Measurements from ENCODE around the gene SORL1. TPM values are rescaled to one million over a fixed set of nuclear protein-coding genes. Genes with fewer than 3 reads are reported as not detected.

SORL1 gene
- total RNA-seq, 2 donors from 2014 or later: 273 to 331 TPM

DNA sequence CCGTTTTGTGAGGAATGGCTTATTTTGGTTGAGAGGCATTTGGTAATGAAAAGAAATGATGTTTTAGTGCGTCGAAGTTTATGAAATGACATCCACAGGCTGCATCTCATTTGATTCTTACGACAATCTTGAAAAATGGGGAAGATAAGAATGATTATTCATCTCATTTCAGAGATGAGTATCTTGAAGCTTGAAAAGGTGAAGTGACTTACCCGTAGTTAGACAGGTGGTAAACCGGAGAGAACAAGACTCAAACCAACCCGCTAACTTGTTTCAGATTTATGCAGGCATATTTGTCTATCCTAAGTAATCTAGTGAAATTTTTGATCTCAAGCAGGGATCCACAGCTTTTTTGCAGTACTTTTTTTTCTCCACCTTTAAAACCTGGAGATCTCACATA lies 9.7 kb downstream of the SORL1 start:
- Mint-ChIP-seq H3K4me3 (peak overlapping the region; percentile 71), H3K36me3 (ENCODE audit: low read depth) (peaks cover 3% of the 10 kb centered on the region)
- ATAC-seq: no peak

DNA sequence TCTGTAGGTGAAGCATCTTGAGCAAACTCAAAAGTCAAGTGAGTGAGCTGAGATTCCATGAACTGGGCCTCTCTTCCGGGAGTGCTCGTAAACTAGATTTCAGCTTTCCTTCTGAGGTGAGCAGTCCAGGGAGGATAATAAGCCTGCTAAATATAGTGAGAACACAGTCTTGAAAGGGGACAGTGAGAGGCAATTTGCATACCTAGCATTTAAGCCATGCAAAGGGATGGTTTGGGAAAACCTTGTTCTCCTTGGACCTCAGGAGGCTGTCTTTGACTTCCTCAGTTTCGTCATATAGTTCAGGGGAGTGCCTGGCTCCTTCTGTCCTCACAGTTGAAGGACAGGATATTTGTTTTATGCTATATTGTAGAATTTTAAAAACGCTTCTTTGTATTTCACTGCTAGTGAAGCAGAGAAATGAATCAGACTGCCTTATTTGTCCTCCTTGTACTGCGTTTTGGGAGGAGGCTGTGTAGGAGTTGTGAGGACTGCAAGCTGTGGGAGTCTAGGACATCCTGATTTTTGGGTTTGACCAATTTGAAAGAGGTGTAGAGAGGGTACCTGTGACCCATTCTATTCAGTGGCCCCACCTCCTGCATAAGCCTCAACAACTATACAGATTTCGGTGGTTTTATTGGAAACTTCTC lies 11.7 kb downstream of the SORL1 start:
- H3K9me3 ChIP-seq (ENCODE audit: control insufficient read depth, low read length, poor library complexity, severe bottlenecking): no peaks in the 10 kb centered on the region
- peaks cover 87% of the 10 kb centered on the region for H3K4me1 Mint-ChIP-seq
- H3K27me3 Mint-ChIP-seq: no peaks in the 10 kb centered on the region
- H3K4me3 Mint-ChIP-seq: peak overlapping the region; percentile 85
- no peak for ATAC-seq
- no peak for DNase-seq
- H3K27ac Mint-ChIP-seq: peak overlapping the region; percentile 99
- H3K36me3 Mint-ChIP-seq (ENCODE audit: low read depth): no peaks in the 10 kb centered on the region

More for the DNA sequence above, 9.7 kb downstream of the SORL1 start:
- DNase-seq: no peak
- Mint-ChIP-seq H3K27me3 (no peaks in the 10 kb centered on the region), H3K4me1 (peaks cover 91% of the 10 kb centered on the region), H3K27ac (peak overlapping the region; percentile 99)
- no peaks in the 10 kb centered on the region for H3K9me3 ChIP-seq (ENCODE audit: control insufficient read depth, low read length, poor library complexity, severe bottlenecking)

DNA sequence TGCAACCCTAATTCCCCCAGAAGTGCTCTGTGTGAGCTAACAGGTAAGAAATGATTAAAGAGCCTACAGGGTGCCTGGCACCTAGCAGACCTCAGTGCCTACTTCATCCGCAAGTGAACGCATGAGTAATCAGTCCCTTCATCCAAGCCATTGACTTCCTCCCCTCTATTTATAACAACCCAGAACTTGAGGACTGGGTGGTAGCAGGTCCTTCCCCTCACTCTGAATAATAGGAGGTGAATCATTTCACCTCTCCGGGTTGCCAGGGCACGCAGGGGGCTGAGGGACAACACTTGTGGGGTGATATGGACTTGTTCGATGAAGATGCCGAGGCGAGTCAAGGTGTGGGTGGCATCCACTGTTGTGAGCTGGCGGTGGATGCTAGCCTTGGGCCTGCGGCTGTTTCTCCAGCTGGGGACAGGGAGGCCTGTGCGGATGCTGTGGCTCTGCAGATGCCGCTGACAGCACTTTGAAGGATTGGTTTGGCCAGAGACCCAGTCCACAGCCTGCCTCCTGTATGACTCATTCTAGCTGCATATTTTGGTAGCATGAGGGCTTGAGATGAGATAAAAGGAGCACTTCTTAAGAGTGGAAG lies 12.3 kb downstream of the SORL1 start:
- ATAC-seq: peak; percentile 60

DNA sequence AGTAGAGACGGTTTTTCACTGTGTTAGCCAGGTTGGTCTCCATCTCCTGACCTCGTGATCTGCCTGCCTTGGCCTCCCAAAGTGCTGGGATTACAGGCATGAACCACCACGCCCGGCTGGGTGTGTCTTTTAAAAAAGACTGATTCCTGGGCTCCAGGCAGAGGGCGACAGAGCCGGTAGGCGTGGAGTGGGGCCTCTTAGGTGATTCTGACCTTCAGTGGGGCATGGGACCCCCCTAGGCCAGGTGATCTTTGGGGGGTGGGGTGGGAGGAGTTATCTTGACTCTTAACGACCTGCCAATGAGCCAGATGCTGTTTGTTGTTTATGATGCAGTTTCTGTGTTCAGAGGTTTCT lies 13.6 kb downstream of the SORL1 start:
- Mint-ChIP-seq H3K36me3 (ENCODE audit: low read depth) (peaks cover 7% of the 10 kb centered on the region), H3K27ac (peak overlapping the region; percentile 99), H3K4me3 (peak overlapping the region; percentile 85), H3K4me1 (peaks cover 80% of the 10 kb centered on the region), H3K27me3 (no peaks in the 10 kb centered on the region)
- ATAC-seq (no peak), DNase-seq (no peak)
- H3K9me3 ChIP-seq (ENCODE audit: control insufficient read depth, low read length, poor library complexity, severe bottlenecking): no peaks in the 10 kb centered on the region

More for the DNA sequence above, 12.3 kb downstream of the SORL1 start:
- peaks cover 86% of the 10 kb centered on the region for H3K4me1 Mint-ChIP-seq
- no peaks in the 10 kb centered on the region for H3K9me3 ChIP-seq (ENCODE audit: control insufficient read depth, low read length, poor library complexity, severe bottlenecking)
- H3K27ac Mint-ChIP-seq: peak overlapping the region; percentile 99
- H3K4me3 Mint-ChIP-seq: peak overlapping the region; percentile 85
- H3K36me3 Mint-ChIP-seq (ENCODE audit: low read depth): peaks cover 1% of the 10 kb centered on the region
- H3K27me3 Mint-ChIP-seq: no peaks in the 10 kb centered on the region
- peak; percentile 21 to 63 (median 37) for DNase-seq

DNA sequence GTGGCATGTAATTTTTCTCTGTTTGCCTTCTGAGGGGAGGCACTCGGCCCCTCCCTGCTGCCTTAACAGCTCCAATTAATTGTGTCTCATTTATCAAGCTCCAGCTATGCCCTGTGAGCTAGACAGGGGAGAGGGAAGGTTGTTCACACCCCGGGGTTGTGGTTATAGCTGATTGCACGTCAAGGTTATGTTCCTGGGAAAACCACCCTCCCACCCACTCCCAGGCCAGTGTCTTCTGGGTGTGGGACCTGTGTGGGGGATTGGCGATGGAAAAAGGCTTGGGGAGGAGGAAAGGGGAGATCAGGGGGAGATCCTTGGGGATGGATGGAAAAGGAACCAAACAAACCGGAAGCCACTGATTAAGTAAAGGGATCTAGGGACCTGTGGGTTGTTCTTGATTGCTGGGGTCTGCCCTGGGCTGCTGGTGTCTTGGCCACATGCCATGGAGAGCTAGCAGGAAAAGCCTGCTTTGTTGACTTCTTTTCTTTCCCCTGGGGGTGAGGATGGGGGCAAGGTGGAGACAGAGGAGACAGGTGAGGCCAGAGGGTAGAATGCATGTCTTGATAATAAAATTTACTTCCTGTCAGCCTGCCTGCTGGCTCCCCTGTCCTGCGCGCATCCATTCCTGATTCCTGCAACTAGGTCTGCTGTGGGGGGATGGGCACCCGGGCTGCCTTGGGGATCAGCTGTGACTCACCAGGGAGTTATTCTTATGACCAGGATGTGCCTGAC lies 14.1 kb downstream of the SORL1 start:
- Mint-ChIP-seq H3K27ac (peak overlapping the region; percentile 99), H3K4me3 (peak overlapping the region; percentile 85), H3K36me3 (ENCODE audit: low read depth) (peaks cover 7% of the 10 kb centered on the region), H3K27me3 (no peaks in the 10 kb centered on the region), H3K4me1 (peaks cover 75% of the 10 kb centered on the region)
- peak in 1 of 3 donors; percentile 24 for DNase-seq
- no peaks in the 10 kb centered on the region for H3K9me3 ChIP-seq (ENCODE audit: control insufficient read depth, low read length, poor library complexity, severe bottlenecking)
- ATAC-seq: no peak

DNA sequence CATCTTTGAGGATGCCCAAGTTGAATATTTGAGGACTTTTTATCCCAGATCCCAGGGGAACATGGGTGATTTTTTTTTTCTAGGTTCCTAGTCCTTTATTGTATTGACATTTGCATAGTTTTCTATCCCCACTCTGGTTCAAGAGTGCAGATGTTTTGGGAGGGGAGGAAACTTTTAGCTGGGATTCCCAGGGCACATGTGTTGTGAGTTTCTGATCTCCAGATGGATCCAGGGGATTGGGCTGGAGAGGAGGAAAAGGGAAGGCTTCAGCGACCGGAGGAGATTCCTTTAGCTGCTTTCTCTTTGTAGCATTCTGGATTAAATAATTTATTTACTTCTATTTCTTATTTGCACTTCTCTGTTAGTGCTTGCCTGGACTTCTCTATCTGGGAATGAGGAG lies 15.4 kb downstream of the SORL1 start:
- ATAC-seq (no peak), DNase-seq (no peak)
- peaks cover 69% of the 10 kb centered on the region for H3K4me1 Mint-ChIP-seq
- peak overlapping the region; percentile 99 for H3K27ac Mint-ChIP-seq
- peak overlapping the region; percentile 85 for H3K4me3 Mint-ChIP-seq
- no peaks in the 10 kb centered on the region for H3K9me3 ChIP-seq (ENCODE audit: control insufficient read depth, low read length, poor library complexity, severe bottlenecking)
- H3K36me3 Mint-ChIP-seq (ENCODE audit: low read depth): peaks cover 7% of the 10 kb centered on the region
- no peaks in the 10 kb centered on the region for H3K27me3 Mint-ChIP-seq

DNA sequence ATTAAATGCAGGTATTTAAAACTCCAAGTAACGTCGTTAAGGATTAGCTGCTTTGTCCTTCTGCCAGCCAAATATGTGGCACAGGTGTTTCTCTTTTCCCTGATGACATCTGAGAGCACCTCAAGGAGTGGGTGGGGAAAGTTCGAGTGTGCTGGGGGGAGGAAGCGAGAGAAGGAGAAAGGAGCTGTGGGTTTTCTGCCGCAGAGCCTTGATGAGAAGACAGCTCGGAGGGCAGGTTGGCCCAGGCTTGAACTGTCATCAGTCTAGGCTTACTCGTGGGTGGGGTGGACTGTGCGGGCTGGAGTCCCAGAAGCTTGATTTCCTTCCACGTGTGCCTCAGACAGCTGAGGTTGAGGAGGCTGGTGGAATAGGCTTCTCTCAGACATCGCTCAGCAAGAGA lies 15.9 kb downstream of the SORL1 start:
- ATAC-seq: peak; percentile 81
- no peaks in the 10 kb centered on the region for H3K9me3 ChIP-seq (ENCODE audit: control insufficient read depth, low read length, poor library complexity, severe bottlenecking)
- peak overlapping the region; percentile 76 for H3K4me3 Mint-ChIP-seq
- H3K27ac Mint-ChIP-seq: peak overlapping the region; percentile 99
- peak; percentile 38 to 73 (median 53) for DNase-seq
- peaks cover 7% of the 10 kb centered on the region for H3K36me3 Mint-ChIP-seq (ENCODE audit: low read depth)
- H3K27me3 Mint-ChIP-seq: no peaks in the 10 kb centered on the region
- H3K4me1 Mint-ChIP-seq: peaks cover 69% of the 10 kb centered on the region

DNA sequence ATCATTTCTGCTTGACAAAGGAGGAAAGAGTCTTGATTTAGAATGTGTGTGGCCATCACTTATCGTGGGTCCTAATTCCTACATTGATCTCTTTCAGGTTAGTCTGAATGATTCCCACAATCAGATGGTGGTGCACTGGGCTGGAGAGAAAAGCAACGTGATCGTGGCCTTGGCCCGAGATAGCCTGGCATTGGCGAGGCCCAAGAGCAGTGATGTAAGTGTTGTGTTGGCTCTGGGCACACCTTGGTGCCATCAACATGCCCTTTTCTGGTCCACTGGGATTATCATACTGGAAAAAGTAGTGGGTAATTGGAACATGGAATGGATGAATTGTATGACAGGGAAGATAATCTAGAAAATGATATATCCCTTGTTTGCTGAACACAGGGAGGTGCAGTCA lies 17.8 kb downstream of the SORL1 start:
- H3K27me3 Mint-ChIP-seq: no peaks in the 10 kb centered on the region
- peaks cover 7% of the 10 kb centered on the region for H3K36me3 Mint-ChIP-seq (ENCODE audit: low read depth)
- ATAC-seq: no peak
- peaks cover 64% of the 10 kb centered on the region for H3K4me1 Mint-ChIP-seq
- H3K9me3 ChIP-seq (ENCODE audit: control insufficient read depth, low read length, poor library complexity, severe bottlenecking): no peaks in the 10 kb centered on the region
- no peak for DNase-seq
- peak overlapping the region; percentile 99 for H3K27ac Mint-ChIP-seq
- no peak overlapping the region for H3K4me3 Mint-ChIP-seq

DNA sequence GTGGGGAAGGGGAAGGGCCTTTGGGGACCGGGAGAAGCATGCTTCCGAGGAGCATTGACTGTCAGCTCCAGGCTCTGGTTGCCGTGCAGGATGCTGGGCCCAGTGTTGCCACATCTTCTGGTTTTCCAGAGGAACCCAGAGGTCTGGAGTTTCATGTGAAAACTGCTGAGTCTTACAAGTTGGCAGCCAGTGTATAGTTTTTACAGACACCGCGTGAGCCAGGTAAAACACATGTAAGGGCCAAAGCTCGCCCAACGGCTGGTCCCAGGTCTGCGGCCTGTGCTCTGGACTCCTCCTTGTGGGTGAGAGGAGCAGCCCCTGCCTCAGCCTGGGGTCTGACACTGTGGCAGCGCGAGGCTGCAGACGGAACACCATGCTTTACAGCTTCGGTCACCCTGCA lies 19.1 kb downstream of the SORL1 start:
- ATAC-seq (no peak), DNase-seq (no peak)
- Mint-ChIP-seq H3K4me3 (no peak overlapping the region), H3K4me1 (peaks cover 60% of the 10 kb centered on the region), H3K36me3 (ENCODE audit: low read depth) (peaks cover 12% of the 10 kb centered on the region), H3K27ac (peak overlapping the region; percentile 27), H3K27me3 (no peaks in the 10 kb centered on the region)
- no peaks in the 10 kb centered on the region for H3K9me3 ChIP-seq (ENCODE audit: control insufficient read depth, low read length, poor library complexity, severe bottlenecking)

DNA sequence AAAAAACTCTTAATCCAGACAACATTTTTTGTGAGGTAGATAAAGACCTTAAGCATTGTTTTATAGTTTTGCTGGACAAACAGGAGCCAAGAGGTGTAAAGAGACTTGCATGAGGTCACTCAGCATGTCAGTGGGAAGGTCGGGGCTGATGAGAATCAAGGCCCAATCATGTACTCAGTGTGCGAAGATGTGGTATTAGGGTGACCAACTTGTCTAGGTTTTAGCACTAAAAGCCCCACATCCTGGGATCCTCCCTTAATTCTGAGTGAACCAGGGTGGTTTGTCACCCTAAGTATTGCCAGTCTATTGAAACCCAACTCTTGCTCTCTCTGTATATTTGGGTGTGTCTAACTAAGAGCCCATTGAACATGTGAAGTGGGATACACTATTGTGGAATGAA lies 20.2 kb downstream of the SORL1 start:
- Mint-ChIP-seq H3K27ac (peak overlapping the region; percentile 75), H3K4me1 (peaks cover 60% of the 10 kb centered on the region), H3K36me3 (ENCODE audit: low read depth) (peaks cover 12% of the 10 kb centered on the region), H3K27me3 (no peaks in the 10 kb centered on the region), H3K4me3 (peak overlapping the region; percentile 9)
- ATAC-seq (no peak), DNase-seq (no peak)
- no peaks in the 10 kb centered on the region for H3K9me3 ChIP-seq (ENCODE audit: control insufficient read depth, low read length, poor library complexity, severe bottlenecking)

DNA sequence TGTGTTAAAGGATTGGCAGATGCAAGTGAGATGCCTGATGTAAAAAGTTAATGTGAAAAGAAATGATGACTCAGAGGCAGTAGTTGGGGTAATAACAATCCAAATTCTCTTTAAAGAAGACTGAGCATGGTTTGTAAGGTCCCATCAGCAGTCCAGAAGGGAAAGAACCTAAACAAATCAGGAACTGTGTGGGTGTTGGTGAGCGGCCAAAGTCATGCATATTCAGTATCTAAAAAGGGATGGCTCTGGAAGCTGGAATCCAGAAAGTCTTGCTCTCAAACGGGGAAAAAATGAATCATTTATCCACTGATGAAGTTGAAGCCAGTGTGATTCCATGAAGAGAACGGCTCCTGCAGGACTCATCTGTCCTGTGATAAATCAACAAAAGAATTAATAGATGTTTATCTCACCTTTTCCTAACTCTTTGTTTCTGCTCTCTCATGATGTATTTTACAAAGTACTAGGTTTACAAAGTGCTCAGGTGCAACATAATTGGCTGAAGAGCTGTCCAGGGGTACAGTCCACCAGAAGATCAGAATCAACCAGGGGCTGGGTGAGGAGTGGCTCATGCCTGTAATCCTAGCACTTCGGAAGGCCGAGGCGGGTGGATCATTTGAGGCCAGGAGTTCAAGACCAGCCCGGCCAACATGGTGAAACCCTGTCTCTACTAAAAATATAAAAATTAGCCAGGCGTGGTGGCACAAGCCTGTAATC lies 21.1 kb downstream of the SORL1 start:
- Mint-ChIP-seq H3K4me1 (peaks cover 55% of the 10 kb centered on the region), H3K36me3 (ENCODE audit: low read depth) (peaks cover 12% of the 10 kb centered on the region), H3K27ac (peak overlapping the region; percentile 75), H3K27me3 (no peaks in the 10 kb centered on the region), H3K4me3 (peak overlapping the region; percentile 57)
- H3K9me3 ChIP-seq (ENCODE audit: control insufficient read depth, low read length, poor library complexity, severe bottlenecking): no peaks in the 10 kb centered on the region
- no peak for ATAC-seq
- DNase-seq: no peak

DNA sequence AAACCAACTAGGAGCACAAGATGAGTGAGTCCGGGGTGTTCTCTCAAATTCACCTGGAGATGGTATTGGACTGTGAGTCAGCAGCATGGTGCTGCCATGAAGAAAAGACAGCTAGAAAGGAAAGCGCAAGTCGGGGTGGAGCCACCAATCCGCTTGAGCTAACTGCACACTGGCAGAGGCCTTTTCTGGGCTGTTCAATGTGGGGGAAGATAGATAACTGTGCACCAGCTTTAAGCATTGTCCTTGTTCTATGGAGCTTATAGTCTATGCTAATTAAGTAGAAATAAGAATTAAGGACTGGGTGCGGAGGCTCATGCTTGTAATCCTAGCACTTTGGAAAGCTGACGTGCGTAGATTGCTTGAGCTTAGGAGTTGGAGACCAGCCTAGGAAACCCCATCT lies 22.6 kb downstream of the SORL1 start:
- no peak for ATAC-seq
- Mint-ChIP-seq H3K4me1 (peaks cover 46% of the 10 kb centered on the region), H3K4me3 (no peak overlapping the region)

DNA sequence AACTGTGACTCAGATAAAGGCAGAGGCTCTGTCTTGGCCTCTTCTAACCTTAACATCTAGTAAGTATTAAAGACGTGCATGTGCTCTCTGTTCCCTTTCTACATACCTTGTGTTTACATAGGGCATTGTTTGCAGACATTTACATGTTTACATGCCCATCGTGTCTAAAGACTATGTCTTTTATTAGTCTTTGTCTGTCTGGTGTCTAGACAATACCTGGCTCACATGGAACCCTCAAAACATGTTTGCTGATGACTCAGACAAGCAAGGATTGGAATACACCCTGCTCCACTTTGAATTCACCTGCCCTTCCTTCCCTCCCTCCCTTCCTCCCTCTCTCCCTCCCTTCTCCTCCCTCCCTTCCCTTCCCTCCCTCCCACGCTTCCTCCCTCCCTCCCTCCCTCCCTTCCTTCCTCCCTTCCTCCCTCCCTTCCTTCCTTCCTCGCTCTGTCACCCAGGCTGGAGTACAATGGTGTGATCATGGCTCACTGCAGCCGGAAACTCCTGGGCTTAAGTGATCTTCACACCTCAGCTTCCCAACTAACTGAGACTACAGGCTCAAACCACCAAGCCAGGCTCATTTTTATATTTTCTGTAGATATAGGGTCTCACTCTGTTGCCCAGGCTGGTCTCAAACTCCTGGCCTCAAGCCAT lies 24.4 kb downstream of the SORL1 start:
- ATAC-seq: no peak
- Mint-ChIP-seq H3K4me1 (peaks cover 44% of the 10 kb centered on the region), H3K36me3 (ENCODE audit: low read depth) (peaks cover 4% of the 10 kb centered on the region), H3K27me3 (no peaks in the 10 kb centered on the region), H3K27ac (no peak overlapping the region), H3K4me3 (no peak overlapping the region)
- no peak for DNase-seq
- no peaks in the 10 kb centered on the region for H3K9me3 ChIP-seq (ENCODE audit: control insufficient read depth, low read length, poor library complexity, severe bottlenecking)

More for the DNA sequence above, 22.6 kb downstream of the SORL1 start:
- Mint-ChIP-seq H3K27me3 (no peaks in the 10 kb centered on the region), H3K36me3 (ENCODE audit: low read depth) (peaks cover 8% of the 10 kb centered on the region), H3K27ac (peak overlapping the region; percentile 71)
- H3K9me3 ChIP-seq (ENCODE audit: control insufficient read depth, low read length, poor library complexity, severe bottlenecking): no peaks in the 10 kb centered on the region
- no peak for DNase-seq

Data from T-helper 17 cell (primary cell).